ENCODE data around the gene ROCK1. TPM values are rescaled to one million over a fixed set of nuclear protein-coding genes. Genes with fewer than 3 reads are reported as not detected.

ROCK1 gene
- total and polyA plus RNA-seq, 2 experiments from 2014 or later, result 27.3 to 27.7 TPM

DNA sequence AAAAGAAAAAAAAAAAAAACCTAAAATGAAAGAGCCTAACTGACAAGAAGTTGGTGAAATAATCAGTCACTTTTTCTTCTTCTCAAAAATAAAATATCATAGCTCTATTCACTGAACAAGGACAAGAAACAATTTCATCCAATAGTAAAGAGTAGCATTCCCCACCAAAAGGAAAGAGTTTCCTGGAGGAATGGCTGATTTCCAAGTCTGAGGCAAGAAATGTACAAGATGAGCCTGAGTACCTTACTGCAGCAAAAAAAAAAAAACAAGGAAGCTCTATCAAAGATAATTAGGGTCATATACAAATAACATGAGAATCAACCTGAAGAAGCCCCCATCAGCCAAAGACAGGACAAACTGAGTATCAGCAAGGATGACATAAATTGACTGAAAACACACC lies 11.5 kb downstream of the ROCK1 start:
- H3K27me3 ChIP-seq, result no peaks in the 10 kb centered on the region
- H3K9me3 ChIP-seq (ENCODE audit: low read depth), result no peaks in the 10 kb centered on the region
- no peaks in the 10 kb centered on the region for H3K4me1 ChIP-seq (ENCODE audit: low read depth)
- H3K36me3 ChIP-seq, result no peaks in the 10 kb centered on the region
- DNase-seq (ENCODE audit: low read depth in 1 of 2, low spot score in 1 of 2), result peak in 1 of 2 donors; percentile 56
- H3K4me3 ChIP-seq, result no peak overlapping the region
- TF ChIP-seq, protein P1, sequence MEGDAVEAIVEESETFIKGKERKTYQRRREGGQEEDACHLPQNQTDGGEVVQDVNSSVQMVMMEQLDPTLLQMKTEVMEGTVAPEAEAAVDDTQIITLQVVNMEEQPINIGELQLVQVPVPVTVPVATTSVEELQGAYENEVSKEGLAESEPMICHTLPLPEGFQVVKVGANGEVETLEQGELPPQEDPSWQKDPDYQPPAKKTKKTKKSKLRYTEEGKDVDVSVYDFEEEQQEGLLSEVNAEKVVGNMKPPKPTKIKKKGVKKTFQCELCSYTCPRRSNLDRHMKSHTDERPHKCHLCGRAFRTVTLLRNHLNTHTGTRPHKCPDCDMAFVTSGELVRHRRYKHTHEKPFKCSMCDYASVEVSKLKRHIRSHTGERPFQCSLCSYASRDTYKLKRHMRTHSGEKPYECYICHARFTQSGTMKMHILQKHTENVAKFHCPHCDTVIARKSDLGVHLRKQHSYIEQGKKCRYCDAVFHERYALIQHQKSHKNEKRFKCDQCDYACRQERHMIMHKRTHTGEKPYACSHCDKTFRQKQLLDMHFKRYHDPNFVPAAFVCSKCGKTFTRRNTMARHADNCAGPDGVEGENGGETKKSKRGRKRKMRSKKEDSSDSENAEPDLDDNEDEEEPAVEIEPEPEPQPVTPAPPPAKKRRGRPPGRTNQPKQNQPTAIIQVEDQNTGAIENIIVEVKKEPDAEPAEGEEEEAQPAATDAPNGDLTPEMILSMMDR (IDR thresholded peaks at IDR 0.05; ENCODE audit: low read depth, low read length), result no peak
- H3K27ac ChIP-seq, result no peak overlapping the region

DNA sequence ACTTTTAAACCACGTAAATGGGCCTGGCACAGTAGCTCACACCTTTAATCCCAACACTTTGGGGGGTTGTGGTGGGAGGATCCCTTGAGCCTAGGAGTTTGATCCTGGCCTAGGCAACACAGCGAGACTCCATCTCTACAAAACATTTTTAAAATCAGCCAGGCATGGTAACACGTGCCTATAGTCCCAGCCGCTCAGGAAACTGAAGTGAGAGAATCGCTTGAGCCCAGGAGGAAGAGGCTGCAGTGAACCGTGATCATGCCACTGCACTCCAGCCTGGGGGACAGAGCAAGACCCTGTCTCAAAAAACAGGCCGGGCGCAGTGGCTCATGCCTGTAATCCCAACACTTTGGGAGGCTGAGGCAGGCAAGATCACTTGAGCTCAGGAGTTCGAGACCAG lies 12.2 kb downstream of the ROCK1 start:
- Histone ChIP-seq H3K36me3 (no peaks in the 10 kb centered on the region), H3K9me3 (ENCODE audit: low read depth) (no peaks in the 10 kb centered on the region), H3K27me3 (no peaks in the 10 kb centered on the region), H3K4me3 (no peak overlapping the region), H3K27ac (no peak overlapping the region), H3K4me1 (ENCODE audit: low read depth) (no peaks in the 10 kb centered on the region)
- TF ChIP-seq, protein P1 (IDR thresholded peaks at IDR 0.05; ENCODE audit: low read depth, low read length), result no peak
- no peak for DNase-seq (ENCODE audit: low read depth in 1 of 2, low spot score in 1 of 2)

DNA sequence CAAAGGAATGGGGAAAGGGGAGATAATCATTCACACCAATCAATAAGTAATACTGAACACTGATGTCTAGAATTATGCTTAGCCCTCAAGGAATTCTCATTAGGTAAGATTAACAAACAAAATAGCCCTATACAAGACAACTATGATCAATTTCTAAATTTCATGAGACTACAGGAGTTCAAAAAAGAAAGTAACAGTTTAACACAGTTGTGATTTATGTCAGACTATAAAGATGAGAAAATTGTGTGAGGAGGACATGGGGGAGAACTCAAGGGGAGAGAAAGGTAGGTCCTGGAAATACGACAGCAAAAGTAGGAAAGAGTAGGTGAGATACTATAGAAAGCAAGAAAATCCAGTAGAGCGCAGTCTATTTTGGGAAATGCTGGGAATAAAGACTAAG lies 14.9 kb downstream of the ROCK1 start:
- Histone ChIP-seq H3K4me3 (no peak overlapping the region), H3K27ac (no peak overlapping the region), H3K36me3 (no peaks in the 10 kb centered on the region), H3K4me1 (ENCODE audit: low read depth) (no peaks in the 10 kb centered on the region), H3K9me3 (ENCODE audit: low read depth) (no peaks in the 10 kb centered on the region), H3K27me3 (no peaks in the 10 kb centered on the region)
- TF ChIP-seq, protein P1 (IDR thresholded peaks at IDR 0.05; ENCODE audit: low read depth, low read length), result no peak
- DNase-seq (ENCODE audit: low read depth in 1 of 2, low spot score in 1 of 2), result no peak

DNA sequence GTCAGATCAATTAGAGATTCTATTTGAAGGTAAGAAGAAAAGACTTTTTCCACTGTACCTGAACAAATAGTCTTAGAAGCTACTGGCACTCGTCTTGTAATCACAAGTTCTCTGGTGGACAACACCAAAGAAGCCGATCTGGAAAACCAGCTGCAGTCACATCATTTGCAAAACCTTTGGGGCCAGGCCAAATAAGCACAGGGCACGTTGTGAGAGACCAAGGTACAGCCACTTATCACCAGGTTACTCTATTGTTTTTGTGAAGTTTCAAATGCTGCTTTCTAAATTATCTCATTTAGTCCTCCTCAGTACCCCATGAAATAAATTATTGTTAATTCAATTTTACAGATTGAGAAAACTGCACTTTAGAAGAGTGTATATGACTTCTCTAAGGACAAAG lies 18.5 kb downstream of the ROCK1 start:
- Histone ChIP-seq H3K4me1 (ENCODE audit: low read depth) (no peaks in the 10 kb centered on the region), H3K4me3 (no peak overlapping the region), H3K9me3 (ENCODE audit: low read depth) (no peaks in the 10 kb centered on the region), H3K27me3 (no peaks in the 10 kb centered on the region), H3K36me3 (no peaks in the 10 kb centered on the region), H3K27ac (no peak overlapping the region)
- TF ChIP-seq, protein P1 (IDR thresholded peaks at IDR 0.05; ENCODE audit: low read depth, low read length), result no peak
- no peak for DNase-seq (ENCODE audit: low read depth in 1 of 2, low spot score in 1 of 2)

DNA sequence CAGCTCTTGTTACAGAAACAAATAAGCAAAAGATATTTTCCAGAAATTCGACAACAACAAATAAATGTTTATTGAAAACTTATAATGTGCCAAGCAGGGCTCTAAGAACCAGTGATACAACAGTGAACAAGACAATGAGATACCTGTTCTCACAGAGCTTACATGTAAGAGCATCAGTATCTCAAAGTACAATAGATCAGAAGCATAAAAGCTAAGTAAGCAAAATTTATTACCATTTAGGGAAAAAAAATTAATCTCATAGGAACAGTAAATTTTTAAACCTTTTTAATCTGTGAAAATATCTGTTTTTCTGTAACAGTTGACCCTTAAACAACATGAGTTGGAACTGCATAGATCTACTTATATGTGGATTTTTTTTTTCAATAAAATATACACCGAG lies 20.9 kb downstream of the ROCK1 start:
- TF ChIP-seq, protein P1 (IDR thresholded peaks at IDR 0.05; ENCODE audit: low read depth, low read length), result no peak
- no peaks in the 10 kb centered on the region for H3K9me3 ChIP-seq (ENCODE audit: low read depth)
- no peak overlapping the region for H3K4me3 ChIP-seq
- no peaks in the 10 kb centered on the region for H3K36me3 ChIP-seq
- DNase-seq (ENCODE audit: low read depth in 1 of 2, low spot score in 1 of 2), result no peak
- H3K4me1 ChIP-seq (ENCODE audit: low read depth), result no peaks in the 10 kb centered on the region
- no peak overlapping the region for H3K27ac ChIP-seq
- no peaks in the 10 kb centered on the region for H3K27me3 ChIP-seq
